SJSA1 (cell line): Measurements from ENCODE around the gene OR11H12. TPM values are rescaled to one million over a fixed set of nuclear protein-coding genes. Genes with fewer than 3 reads are reported as not detected.
"Not testable (repeated sequence)": the region's sequence is repeated elsewhere in the genome, so short reads cannot be mapped to it uniquely, and the experiment has no call there.

Experiments
- DNase-seq, 2 experiments: peaks; one replicate each; pipeline ENCODE4 v3.0.0-alpha.2; 2015 to 2020; ENCODE audit warnings: low spot score in 2 of 2, low read depth in 1 of 2
- H3K27ac ChIP-seq: fragments of 250-450 bp; sonication (Bioruptor Pico); 2 replicates; pipeline ENCODE4 v1.5.1; 2020; ENCODE audit warnings: mild to moderate bottlenecking, moderate library complexity
- H3K27me3 ChIP-seq: fragments of 250-450 bp; sonication (Bioruptor Pico); replicated peaks from 2 replicates; pipeline ENCODE4 v1.5.1; 2020; ENCODE audit warnings: mild to moderate bottlenecking, moderate library complexity
- H3K36me3 ChIP-seq: fragments of 250-450 bp; sonication (Bioruptor Pico); 2 replicates; pipeline ENCODE4 v1.5.1; 2020; ENCODE audit warnings: mild to moderate bottlenecking
- H3K4me1 ChIP-seq: fragments of 250-450 bp; sonication (Bioruptor Pico); replicated peaks from 2 replicates; pipeline ENCODE4 v1.6.1; 2021; ENCODE audit warnings: mild to moderate bottlenecking
- H3K4me3 ChIP-seq: fragments of 250-450 bp; sonication (Bioruptor Pico); 2 replicates; pipeline ENCODE4 v1.5.1; 2020; ENCODE audit warnings: mild to moderate bottlenecking
- H3K9me3 ChIP-seq: fragments of 250-450 bp; sonication (Bioruptor Pico); replicated peaks from 2 replicates; pipeline ENCODE4 v1.5.1; 2020; ENCODE audit warnings: mild to moderate bottlenecking
- total RNA-seq: library from RNA; depleted of rRNA; stranded (reverse); fragments of >200 nt; shearing (Covaris generic); gene quantifications from 2 replicates; pipeline ENCODE4 v1.2.3, GENCODE V29; 2014; rRNA removed

The OR11H12 gene
- total RNA-seq, result not detected in 2 replicates

GRCh38 chr14:18600817-18601216, at the start of gene OR11H12:
Gene OR11H12 (plus strand): TSS chr14:18601117. CDS start chr14:18601117, 0 bp downstream.
- not testable (repeated sequence) for H3K36me3 ChIP-seq, DNase-seq, H3K27ac ChIP-seq, H3K4me3 ChIP-seq, H3K27me3 ChIP-seq, H3K9me3 ChIP-seq, H3K4me1 ChIP-seq

- not testable (repeated sequence) for H3K9me3 ChIP-seq, H3K27me3 ChIP-seq, H3K27ac ChIP-seq, DNase-seq, H3K4me1 ChIP-seq, H3K4me3 ChIP-seq, H3K36me3 ChIP-seq
These were observed 18.0 kb upstream of the OR11H12 start for GRCh38 chr14:18582908-18583307.

- H3K36me3 ChIP-seq, H3K9me3 ChIP-seq, H3K4me1 ChIP-seq, H3K27ac ChIP-seq, H3K27me3 ChIP-seq, H3K4me3 ChIP-seq, DNase-seq: not testable (repeated sequence)
These were observed 25.8 kb downstream of the OR11H12 start for GRCh38 chr14:18626610-18627213.

GRCh38 chr14:18636066-18636465, 35.1 kb downstream of the OR11H12 start:
- H3K27me3 ChIP-seq, H3K4me3 ChIP-seq: not testable (repeated sequence)

GRCh38 chr14:18638032-18638431, 37.1 kb downstream of the OR11H12 start:
- H3K9me3 ChIP-seq, H3K4me1 ChIP-seq, DNase-seq, H3K27ac ChIP-seq, H3K4me3 ChIP-seq, H3K36me3 ChIP-seq, H3K27me3 ChIP-seq: not testable (repeated sequence)

More at GRCh38 chr14:18636066-18636465, 35.1 kb downstream of the OR11H12 start:
- not testable (repeated sequence) for H3K4me1 ChIP-seq, H3K36me3 ChIP-seq, DNase-seq, H3K9me3 ChIP-seq, H3K27ac ChIP-seq

- not testable (repeated sequence) for H3K27me3 ChIP-seq, H3K9me3 ChIP-seq, DNase-seq, H3K27ac ChIP-seq, H3K4me3 ChIP-seq, H3K4me1 ChIP-seq, H3K36me3 ChIP-seq
These were observed 37.9 kb downstream of the OR11H12 start for GRCh38 chr14:18638785-18639184.

- not testable (repeated sequence) for H3K27me3 ChIP-seq, H3K36me3 ChIP-seq, H3K9me3 ChIP-seq, H3K27ac ChIP-seq, DNase-seq, H3K4me1 ChIP-seq, H3K4me3 ChIP-seq
These were observed 45.3 kb downstream of the OR11H12 start for GRCh38 chr14:18646075-18646730.
